Uterus (tissue), 2 donors: Measurements from ENCODE around the gene PRKAG3.

Source experiments
- POLR2A ChIP-seq, 2 donors: fragments of 450-650 bp; IDR thresholded peaks; one replicate each; pipeline ENCODE4 v1.6.1; 2016; ENCODE audit warnings: antibody characterized with exemption in 2 of 2, mild to moderate bottlenecking in 1 of 2, moderate library complexity in 1 of 2
- TF ChIP-seq, protein P1 (sequence below), 4 experiments: fragments of 200-600 bp in 2 of 4; fragments of 450-650 bp in 2 of 4; sonication (generic) in 2 of 4; IDR thresholded peaks; one replicate each; pipeline ENCODE4 v1.5.1; 2016 to 2019; ENCODE audit warnings: antibody characterized with exemption in 4 of 4, mild to moderate bottlenecking in 2 of 4, moderate library complexity in 1 of 4

DNA sequence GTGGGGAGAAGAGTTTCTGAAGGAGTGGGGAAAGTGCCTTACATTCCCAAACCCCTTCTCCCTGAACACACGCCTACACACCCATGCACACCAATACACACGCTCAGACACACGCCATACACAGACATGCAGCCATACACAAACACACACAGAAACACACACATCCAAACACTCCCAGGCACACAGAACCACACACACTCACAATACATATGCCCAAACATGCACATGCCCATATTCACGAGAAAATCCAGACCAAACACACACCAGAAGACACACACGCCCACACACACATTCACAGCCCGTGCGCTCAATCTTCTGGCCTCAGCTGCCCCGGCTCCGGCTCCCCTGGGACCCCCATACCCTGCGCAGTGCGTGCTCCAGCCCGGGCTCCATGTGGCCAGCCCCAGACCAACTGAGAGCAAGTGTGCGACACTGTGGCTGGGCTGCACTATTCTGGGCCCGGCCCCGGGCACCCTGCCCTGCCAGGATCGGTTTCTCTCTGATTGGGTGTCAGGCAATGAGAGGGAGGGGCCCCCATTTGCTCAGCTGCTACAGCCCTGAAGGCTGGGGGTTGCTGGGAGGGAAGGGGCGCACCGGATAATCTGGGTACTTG, at the start of gene PRKAG3:
- TF ChIP-seq, protein P1, sequence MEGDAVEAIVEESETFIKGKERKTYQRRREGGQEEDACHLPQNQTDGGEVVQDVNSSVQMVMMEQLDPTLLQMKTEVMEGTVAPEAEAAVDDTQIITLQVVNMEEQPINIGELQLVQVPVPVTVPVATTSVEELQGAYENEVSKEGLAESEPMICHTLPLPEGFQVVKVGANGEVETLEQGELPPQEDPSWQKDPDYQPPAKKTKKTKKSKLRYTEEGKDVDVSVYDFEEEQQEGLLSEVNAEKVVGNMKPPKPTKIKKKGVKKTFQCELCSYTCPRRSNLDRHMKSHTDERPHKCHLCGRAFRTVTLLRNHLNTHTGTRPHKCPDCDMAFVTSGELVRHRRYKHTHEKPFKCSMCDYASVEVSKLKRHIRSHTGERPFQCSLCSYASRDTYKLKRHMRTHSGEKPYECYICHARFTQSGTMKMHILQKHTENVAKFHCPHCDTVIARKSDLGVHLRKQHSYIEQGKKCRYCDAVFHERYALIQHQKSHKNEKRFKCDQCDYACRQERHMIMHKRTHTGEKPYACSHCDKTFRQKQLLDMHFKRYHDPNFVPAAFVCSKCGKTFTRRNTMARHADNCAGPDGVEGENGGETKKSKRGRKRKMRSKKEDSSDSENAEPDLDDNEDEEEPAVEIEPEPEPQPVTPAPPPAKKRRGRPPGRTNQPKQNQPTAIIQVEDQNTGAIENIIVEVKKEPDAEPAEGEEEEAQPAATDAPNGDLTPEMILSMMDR (IDR thresholded peaks at IDR 0.05) = no peak
- TF ChIP-seq POLR2A (IDR thresholded peaks at IDR 0.05) = no peak
